Measurements from ENCODE around the gene TNKS2.
"Not testable (repeated sequence)": the region's sequence is repeated elsewhere in the genome, so short reads cannot be mapped to it uniquely, and the experiment has no call there.

The TNKS2 gene

DNA sequence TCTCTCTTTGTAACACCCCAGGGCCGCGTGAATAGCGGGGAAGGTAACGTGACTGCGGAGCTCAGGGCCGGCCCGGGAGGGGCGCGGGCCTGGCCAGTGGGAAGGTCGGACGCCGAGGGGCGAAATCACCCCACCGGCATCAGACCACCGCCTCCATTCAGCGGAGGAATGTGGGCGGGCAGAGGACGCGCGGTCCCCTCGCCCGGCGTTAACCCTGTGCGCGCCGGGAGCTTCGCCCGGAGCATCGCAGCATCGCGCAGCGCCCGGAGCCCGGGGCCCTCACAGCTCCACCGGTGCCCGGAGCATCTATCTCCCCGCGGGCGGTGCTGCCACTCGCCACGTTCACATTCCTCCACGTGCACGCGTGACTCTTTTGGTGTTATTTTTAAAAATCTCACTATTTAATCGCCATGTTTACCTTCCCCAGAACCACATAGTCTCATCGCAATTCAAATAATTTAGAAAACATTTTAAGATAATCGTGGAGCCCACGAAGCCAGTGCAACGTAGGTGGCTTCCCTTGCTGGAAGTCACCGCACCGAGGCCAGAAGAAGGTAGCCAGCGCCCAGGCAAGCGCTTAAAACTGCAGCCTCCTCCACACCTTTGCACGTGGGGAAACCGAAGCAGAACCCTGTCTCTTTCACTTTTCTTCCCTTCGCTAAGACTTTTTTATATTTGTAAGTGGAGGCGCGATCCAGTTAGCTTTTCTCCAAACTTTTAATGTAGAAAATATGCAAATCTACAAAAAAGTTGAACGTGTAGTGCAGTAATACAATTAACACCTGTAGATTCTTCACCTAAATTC, 89.2 kb downstream of the TNKS2 start:
- H4K20me1 ChIP-seq (ENCODE audit: control insufficient read depth, insufficient read depth, low read depth, low read length) = no peaks in the 10 kb centered on the region
- H3K4me1 ChIP-seq (ENCODE audit: control insufficient read depth, low read length) = peaks cover 12% of the 10 kb centered on the region
- H3K79me2 ChIP-seq (ENCODE audit: control insufficient read depth, low read length) = no peaks in the 10 kb centered on the region
- no peaks in the 10 kb centered on the region for H3K9me2 ChIP-seq (replicated peaks; ENCODE audit: control insufficient read depth, low read length)
- peaks cover 24% of the 10 kb centered on the region for H3K27me3 ChIP-seq (ENCODE audit: control insufficient read depth, low read length)
- H3K9me3 ChIP-seq (ENCODE audit: control insufficient read depth, insufficient read depth, low read length) = no peaks in the 10 kb centered on the region
- H3K27ac ChIP-seq (ENCODE audit: low read depth, low read length) = no peak overlapping the region
- no peaks in the 10 kb centered on the region for H3K36me3 ChIP-seq (ENCODE audit: control insufficient read depth, low read length)
- H3K4me2 ChIP-seq (ENCODE audit: low read length) = peak overlapping the region; percentile 93
- no peaks in the 10 kb centered on the region for H3F3A ChIP-seq (ENCODE audit: control insufficient read depth, insufficient read depth)
- TF ChIP-seq EZH2phosphoT487 (IDR thresholded peaks at IDR 0.05; ENCODE audit: borderline replicate concordance, low read length) = peak; percentile 65; the same call in 1 of the 2 replicates
- TF ChIP-seq, protein P1, sequence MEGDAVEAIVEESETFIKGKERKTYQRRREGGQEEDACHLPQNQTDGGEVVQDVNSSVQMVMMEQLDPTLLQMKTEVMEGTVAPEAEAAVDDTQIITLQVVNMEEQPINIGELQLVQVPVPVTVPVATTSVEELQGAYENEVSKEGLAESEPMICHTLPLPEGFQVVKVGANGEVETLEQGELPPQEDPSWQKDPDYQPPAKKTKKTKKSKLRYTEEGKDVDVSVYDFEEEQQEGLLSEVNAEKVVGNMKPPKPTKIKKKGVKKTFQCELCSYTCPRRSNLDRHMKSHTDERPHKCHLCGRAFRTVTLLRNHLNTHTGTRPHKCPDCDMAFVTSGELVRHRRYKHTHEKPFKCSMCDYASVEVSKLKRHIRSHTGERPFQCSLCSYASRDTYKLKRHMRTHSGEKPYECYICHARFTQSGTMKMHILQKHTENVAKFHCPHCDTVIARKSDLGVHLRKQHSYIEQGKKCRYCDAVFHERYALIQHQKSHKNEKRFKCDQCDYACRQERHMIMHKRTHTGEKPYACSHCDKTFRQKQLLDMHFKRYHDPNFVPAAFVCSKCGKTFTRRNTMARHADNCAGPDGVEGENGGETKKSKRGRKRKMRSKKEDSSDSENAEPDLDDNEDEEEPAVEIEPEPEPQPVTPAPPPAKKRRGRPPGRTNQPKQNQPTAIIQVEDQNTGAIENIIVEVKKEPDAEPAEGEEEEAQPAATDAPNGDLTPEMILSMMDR (IDR thresholded peaks at IDR 0.05; ENCODE audit: low read depth, low read length, poor library complexity, severe bottlenecking) = no peak
- peak overlapping the region; percentile 74 for H3K4me3 ChIP-seq (ENCODE audit: low read length)

- H3K79me2 ChIP-seq (ENCODE audit: control insufficient read depth, low read length) = no peaks in the 10 kb centered on the region
- no peaks in the 10 kb centered on the region for H3K36me3 ChIP-seq (ENCODE audit: control insufficient read depth, low read length)
- H3K9me3 ChIP-seq (ENCODE audit: control insufficient read depth, insufficient read depth, low read length) = no peaks in the 10 kb centered on the region
- no peak for TF ChIP-seq EZH2phosphoT487 (IDR thresholded peaks at IDR 0.05; ENCODE audit: borderline replicate concordance, low read length)
- TF ChIP-seq, protein P1 (IDR thresholded peaks at IDR 0.05; ENCODE audit: low read depth, low read length, poor library complexity, severe bottlenecking) = no peak
- peaks cover 12% of the 10 kb centered on the region for H3K4me1 ChIP-seq (ENCODE audit: control insufficient read depth, low read length)
- H3F3A ChIP-seq (ENCODE audit: control insufficient read depth, insufficient read depth) = no peaks in the 10 kb centered on the region
- H3K9me2 ChIP-seq (replicated peaks; ENCODE audit: control insufficient read depth, low read length) = no peaks in the 10 kb centered on the region
- peaks cover 13% of the 10 kb centered on the region for H3K27me3 ChIP-seq (ENCODE audit: control insufficient read depth, low read length)
- H4K20me1 ChIP-seq (ENCODE audit: control insufficient read depth, insufficient read depth, low read depth, low read length) = no peaks in the 10 kb centered on the region
- H3K4me2 ChIP-seq (ENCODE audit: low read length) = no peak overlapping the region
- no peak overlapping the region for H3K4me3 ChIP-seq (ENCODE audit: low read length)
- no peak overlapping the region for H3K27ac ChIP-seq (ENCODE audit: low read depth, low read length)
Observed at GRCh38 chr10:91891125-91892001, 93.1 kb downstream of the TNKS2 start.

- no peak for TF ChIP-seq EZH2phosphoT487 (IDR thresholded peaks at IDR 0.05; ENCODE audit: borderline replicate concordance, low read length)
- TF ChIP-seq, protein P1 (IDR thresholded peaks at IDR 0.05; ENCODE audit: low read depth, low read length, poor library complexity, severe bottlenecking) = no peak
- Histone ChIP-seq H3K36me3 (ENCODE audit: control insufficient read depth, low read length) (no peaks in the 10 kb centered on the region), H3K79me2 (ENCODE audit: control insufficient read depth, low read length) (no peaks in the 10 kb centered on the region), H3K9me3 (ENCODE audit: control insufficient read depth, insufficient read depth, low read length) (no peaks in the 10 kb centered on the region), H4K20me1 (ENCODE audit: control insufficient read depth, insufficient read depth, low read depth, low read length) (no peaks in the 10 kb centered on the region), H3K4me1 (ENCODE audit: control insufficient read depth, low read length) (peaks cover under 1% of the 10 kb centered on the region; the same call in 1 of the 2 replicates), H3K4me2 (ENCODE audit: low read length) (no peak overlapping the region), H3K27me3 (ENCODE audit: control insufficient read depth, low read length) (peaks cover under 1% of the 10 kb centered on the region), H3F3A (ENCODE audit: control insufficient read depth, insufficient read depth) (no peaks in the 10 kb centered on the region), H3K4me3 (ENCODE audit: low read length) (no peak overlapping the region), H3K9me2 (replicated peaks; ENCODE audit: control insufficient read depth, low read length) (no peaks in the 10 kb centered on the region), H3K27ac (ENCODE audit: low read depth, low read length) (no peak overlapping the region)
Observed at GRCh38 chr10:91893051-91893450, 94.8 kb downstream of the TNKS2 start.

DNA sequence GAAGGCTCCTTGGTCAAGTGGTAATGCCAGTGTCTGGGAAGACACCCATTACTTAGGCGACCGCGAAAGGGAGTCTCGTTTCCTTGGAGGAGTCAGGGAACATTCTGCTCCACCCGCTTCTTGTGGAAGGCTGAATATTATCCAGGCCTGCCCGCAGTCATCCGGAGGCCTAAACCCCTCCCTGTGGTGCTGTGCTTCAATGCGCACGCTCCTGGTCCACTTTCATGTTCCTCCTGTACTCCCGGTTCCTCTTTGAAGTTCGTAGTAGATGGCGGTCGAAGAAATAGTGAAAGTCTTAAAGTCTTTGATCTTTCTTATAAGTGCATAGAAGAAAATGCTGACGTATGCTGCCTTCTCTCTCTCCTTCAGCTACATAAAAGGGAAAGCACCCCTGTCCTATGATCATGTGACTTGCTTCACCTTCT, 96.0 kb downstream of the TNKS2 start:
- H3K4me2 ChIP-seq (ENCODE audit: low read length); H3K36me3 ChIP-seq (ENCODE audit: control insufficient read depth, low read length); H3F3A ChIP-seq (ENCODE audit: control insufficient read depth, insufficient read depth); H4K20me1 ChIP-seq (ENCODE audit: control insufficient read depth, insufficient read depth, low read depth, low read length); H3K4me1 ChIP-seq (ENCODE audit: control insufficient read depth, low read length); H3K27ac ChIP-seq (ENCODE audit: low read depth, low read length); H3K27me3 ChIP-seq (ENCODE audit: control insufficient read depth, low read length); H3K9me2 ChIP-seq (replicated peaks; ENCODE audit: control insufficient read depth, low read length); H3K9me3 ChIP-seq (ENCODE audit: control insufficient read depth, insufficient read depth, low read length); H3K79me2 ChIP-seq (ENCODE audit: control insufficient read depth, low read length); H3K4me3 ChIP-seq (ENCODE audit: low read length): not testable (repeated sequence)

Measured in DOHH2 (cell line).